Measurements from ENCODE around the gene SYT1.

The SYT1 gene

GRCh38 chr12:79056775-79057174, 192.2 kb downstream of the SYT1 start:
- peak; percentile 21 for DNase-seq (ENCODE audit: low read depth)

DNA sequence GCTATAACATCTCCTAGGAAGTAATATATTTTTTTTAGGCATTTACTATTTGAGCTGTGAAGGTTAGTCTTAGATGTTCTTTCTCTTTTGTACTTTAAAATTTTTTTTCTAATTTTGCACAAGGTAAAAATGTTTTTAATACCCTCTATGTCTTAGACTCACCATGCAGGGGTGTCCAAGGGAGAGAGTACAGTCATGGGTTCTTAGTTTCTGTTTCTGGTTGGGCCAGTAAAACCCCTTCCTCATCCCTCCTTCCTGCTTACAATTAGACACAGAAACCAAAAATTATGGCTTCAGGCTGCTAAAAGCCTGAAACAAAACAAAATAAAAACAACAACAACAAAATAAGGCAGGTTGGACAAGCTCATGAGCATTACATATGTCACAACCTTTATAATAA, 193.0 kb downstream of the SYT1 start:
- TF ChIP-seq, protein P1, sequence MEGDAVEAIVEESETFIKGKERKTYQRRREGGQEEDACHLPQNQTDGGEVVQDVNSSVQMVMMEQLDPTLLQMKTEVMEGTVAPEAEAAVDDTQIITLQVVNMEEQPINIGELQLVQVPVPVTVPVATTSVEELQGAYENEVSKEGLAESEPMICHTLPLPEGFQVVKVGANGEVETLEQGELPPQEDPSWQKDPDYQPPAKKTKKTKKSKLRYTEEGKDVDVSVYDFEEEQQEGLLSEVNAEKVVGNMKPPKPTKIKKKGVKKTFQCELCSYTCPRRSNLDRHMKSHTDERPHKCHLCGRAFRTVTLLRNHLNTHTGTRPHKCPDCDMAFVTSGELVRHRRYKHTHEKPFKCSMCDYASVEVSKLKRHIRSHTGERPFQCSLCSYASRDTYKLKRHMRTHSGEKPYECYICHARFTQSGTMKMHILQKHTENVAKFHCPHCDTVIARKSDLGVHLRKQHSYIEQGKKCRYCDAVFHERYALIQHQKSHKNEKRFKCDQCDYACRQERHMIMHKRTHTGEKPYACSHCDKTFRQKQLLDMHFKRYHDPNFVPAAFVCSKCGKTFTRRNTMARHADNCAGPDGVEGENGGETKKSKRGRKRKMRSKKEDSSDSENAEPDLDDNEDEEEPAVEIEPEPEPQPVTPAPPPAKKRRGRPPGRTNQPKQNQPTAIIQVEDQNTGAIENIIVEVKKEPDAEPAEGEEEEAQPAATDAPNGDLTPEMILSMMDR (conservative IDR thresholded peaks at IDR 0.05; ENCODE audit: control insufficient read depth, insufficient read depth, low read depth, low read length), result no peak
- no peak for DNase-seq (ENCODE audit: low read depth)
- H3K4me3 ChIP-seq (ENCODE audit: control insufficient read depth, low read depth, low read length), result no peak overlapping the region

More at GRCh38 chr12:79056775-79057174, 192.2 kb downstream of the SYT1 start:
- H3K4me3 ChIP-seq (ENCODE audit: control insufficient read depth, low read depth, low read length), result no peak overlapping the region
- TF ChIP-seq, protein P1 (conservative IDR thresholded peaks at IDR 0.05; ENCODE audit: control insufficient read depth, insufficient read depth, low read depth, low read length), result no peak

DNA sequence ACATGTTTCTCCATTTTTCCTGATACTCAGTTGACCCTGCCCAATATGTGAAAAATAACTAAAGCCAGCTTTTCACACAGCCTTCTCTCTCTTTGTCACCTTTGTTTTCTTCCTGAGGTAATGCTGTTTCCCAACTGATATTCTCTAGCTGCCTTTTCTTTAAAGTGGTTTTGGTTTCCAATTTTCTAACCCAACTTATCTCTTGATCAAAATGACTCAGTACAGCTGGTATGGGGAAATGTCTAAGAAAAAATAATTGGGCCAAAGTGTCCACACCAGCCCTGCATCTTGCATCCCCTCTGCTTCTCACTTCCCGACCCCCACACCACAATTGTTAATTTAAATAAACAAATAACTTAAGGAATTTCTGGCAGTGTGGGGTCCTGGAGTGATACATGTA, 193.8 kb downstream of the SYT1 start:
- no peak overlapping the region for H3K4me3 ChIP-seq (ENCODE audit: control insufficient read depth, low read depth, low read length)
- DNase-seq (ENCODE audit: low read depth), result no peak
- TF ChIP-seq, protein P1 (conservative IDR thresholded peaks at IDR 0.05; ENCODE audit: control insufficient read depth, insufficient read depth, low read depth, low read length), result no peak

GRCh38 chr12:79059557-79059956, 195.0 kb downstream of the SYT1 start:
- no peak overlapping the region for H3K4me3 ChIP-seq (ENCODE audit: control insufficient read depth, low read depth, low read length)
- DNase-seq (ENCODE audit: low read depth), result no peak
- TF ChIP-seq, protein P1 (conservative IDR thresholded peaks at IDR 0.05; ENCODE audit: control insufficient read depth, insufficient read depth, low read depth, low read length), result no peak

GRCh38 chr12:79063258-79063657, 198.7 kb downstream of the SYT1 start:
- TF ChIP-seq, protein P1 (conservative IDR thresholded peaks at IDR 0.05; ENCODE audit: control insufficient read depth, insufficient read depth, low read depth, low read length), result no peak
- H3K4me3 ChIP-seq (ENCODE audit: control insufficient read depth, low read depth, low read length), result no peak overlapping the region
- DNase-seq (ENCODE audit: low read depth), result no peak

GRCh38 chr12:79067977-79068376, 203.4 kb downstream of the SYT1 start:
- DNase-seq (ENCODE audit: low read depth), result no peak
- TF ChIP-seq, protein P1 (conservative IDR thresholded peaks at IDR 0.05; ENCODE audit: control insufficient read depth, insufficient read depth, low read depth, low read length), result no peak
- H3K4me3 ChIP-seq (ENCODE audit: control insufficient read depth, low read depth, low read length), result no peak overlapping the region

- H3K4me3 ChIP-seq (ENCODE audit: control insufficient read depth, low read depth, low read length), result no peak overlapping the region
- DNase-seq (ENCODE audit: low read depth), result no peak
- TF ChIP-seq, protein P1 (conservative IDR thresholded peaks at IDR 0.05; ENCODE audit: control insufficient read depth, insufficient read depth, low read depth, low read length), result no peak
Observed at GRCh38 chr12:79069009-79069408, 204.4 kb downstream of the SYT1 start.
